ENCODE data around the gene VPS54.

DNA sequence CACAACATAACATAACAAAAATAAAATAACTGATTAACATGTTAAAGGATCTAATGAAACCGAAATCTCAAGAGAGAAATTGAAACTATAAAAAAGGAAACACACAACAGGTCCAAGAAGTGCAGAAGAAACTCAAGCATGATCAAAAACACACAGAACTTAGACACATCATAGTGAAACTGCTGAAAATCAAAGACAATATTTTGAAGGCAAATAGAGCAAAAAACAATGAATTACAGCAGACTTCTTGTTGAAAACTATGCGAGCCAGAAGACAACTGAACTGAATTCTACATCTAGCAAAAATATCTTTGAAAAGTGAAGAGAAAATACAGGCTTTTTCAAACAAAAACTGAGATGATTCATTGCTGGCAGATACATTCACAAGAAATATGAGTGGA lies 116.2 kb downstream of the VPS54 start:
- no peak for TF ChIP-seq ZSCAN18 (CRISPR knock-in tag; IDR thresholded peaks at IDR 0.05)
- no peak for TF ChIP-seq SMAD4 (CRISPR knock-in tag; IDR thresholded peaks at IDR 0.05)
- TF ChIP-seq TCF7 (CRISPR knock-in tag; IDR thresholded peaks at IDR 0.05; ENCODE audit: low read depth): no peak
- TF ChIP-seq CTCF (IDR thresholded peaks at IDR 0.05): no peak
- TF ChIP-seq NFE2L1 (CRISPR knock-in tag; IDR thresholded peaks at IDR 0.05): no peak
- TF ChIP-seq USF2 (CRISPR knock-in tag; IDR thresholded peaks at IDR 0.05): no peak
- no peak for TF ChIP-seq STAT6 (CRISPR knock-in tag; conservative IDR thresholded peaks at IDR 0.05; ENCODE audit: low read depth)
- TF ChIP-seq ZNF263 (CRISPR knock-in tag; IDR thresholded peaks at IDR 0.05; ENCODE audit: low read depth): no peak
- no peak for TF ChIP-seq ATF3 (CRISPR knock-in tag; conservative IDR thresholded peaks at IDR 0.05)
- TF ChIP-seq AFF4 (CRISPR knock-in tag; IDR thresholded peaks at IDR 0.05; ENCODE audit: borderline replicate concordance): no peak
- TF ChIP-seq, protein P1, sequence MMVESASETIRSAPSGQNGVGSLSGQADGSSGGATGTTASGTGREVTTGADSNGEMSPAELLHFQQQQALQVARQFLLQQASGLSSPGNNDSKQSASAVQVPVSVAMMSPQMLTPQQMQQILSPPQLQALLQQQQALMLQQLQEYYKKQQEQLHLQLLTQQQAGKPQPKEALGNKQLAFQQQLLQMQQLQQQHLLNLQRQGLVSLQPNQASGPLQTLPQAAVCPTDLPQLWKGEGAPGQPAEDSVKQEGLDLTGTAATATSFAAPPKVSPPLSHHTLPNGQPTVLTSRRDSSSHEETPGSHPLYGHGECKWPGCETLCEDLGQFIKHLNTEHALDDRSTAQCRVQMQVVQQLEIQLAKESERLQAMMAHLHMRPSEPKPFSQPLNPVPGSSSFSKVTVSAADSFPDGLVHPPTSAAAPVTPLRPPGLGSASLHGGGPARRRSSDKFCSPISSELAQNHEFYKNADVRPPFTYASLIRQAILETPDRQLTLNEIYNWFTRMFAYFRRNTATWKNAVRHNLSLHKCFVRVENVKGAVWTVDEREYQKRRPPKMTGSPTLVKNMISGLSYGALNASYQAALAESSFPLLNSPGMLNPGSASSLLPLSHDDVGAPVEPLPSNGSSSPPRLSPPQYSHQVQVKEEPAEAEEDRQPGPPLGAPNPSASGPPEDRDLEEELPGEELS (CRISPR knock-in tag; IDR thresholded peaks at IDR 0.05): no peak
- TF ChIP-seq, protein P2, sequence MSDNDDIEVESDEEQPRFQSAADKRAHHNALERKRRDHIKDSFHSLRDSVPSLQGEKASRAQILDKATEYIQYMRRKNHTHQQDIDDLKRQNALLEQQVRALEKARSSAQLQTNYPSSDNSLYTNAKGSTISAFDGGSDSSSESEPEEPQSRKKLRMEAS (CRISPR knock-in tag; IDR thresholded peaks at IDR 0.05): no peak
- no peak for TF ChIP-seq ZNF281 (CRISPR knock-in tag; IDR thresholded peaks at IDR 0.05)
- TF ChIP-seq ESRRA (CRISPR knock-in tag; IDR thresholded peaks at IDR 0.05; ENCODE audit: borderline replicate concordance): no peak

Data from WTC11 (cell line).